GM18508 (cell line): ENCODE results near the gene MLLT10.

Experiments
- ATAC-seq: cut with Tn5 transposase; IDR thresholded peaks from one replicate; pipeline ENCODE4 v1.9.1; 2021; ENCODE audit warnings: moderate number of reproducible peaks; ENCODE audit not compliant: insufficient read depth, unreplicated experiment

The MLLT10 gene

GRCh38 chr10:21753497-21754270 lies 219.7 kb downstream of the MLLT10 start:
- ATAC-seq, result no peak

GRCh38 chr10:21754410-21755011 lies 220.5 kb downstream of the MLLT10 start:
- no peak for ATAC-seq

- ATAC-seq, result no peak
Measured at GRCh38 chr10:21756707-21757106, 222.7 kb downstream of the MLLT10 start.

GRCh38 chr10:21757185-21757901 lies 223.3 kb downstream of the MLLT10 start:
- ATAC-seq, result no peak

- no peak for ATAC-seq
Measured at GRCh38 chr10:21758239-21758638, 224.2 kb downstream of the MLLT10 start.

- ATAC-seq, result no peak
Measured at GRCh38 chr10:21758696-21759095, 224.7 kb downstream of the MLLT10 start.

- no peak for ATAC-seq
Measured at GRCh38 chr10:21759232-21759631, 225.2 kb downstream of the MLLT10 start.

- no peak for ATAC-seq
Measured at GRCh38 chr10:21760332-21760731, 226.3 kb downstream of the MLLT10 start.

GRCh38 chr10:21764466-21765189 lies 230.6 kb downstream of the MLLT10 start:
- ATAC-seq, result no peak

- ATAC-seq, result no peak
Measured at GRCh38 chr10:21769041-21769440, 235.0 kb downstream of the MLLT10 start.

GRCh38 chr10:21771219-21771618 lies 237.2 kb downstream of the MLLT10 start:
- ATAC-seq, result no peak

- no peak for ATAC-seq
Measured at GRCh38 chr10:21776883-21777282, 242.9 kb downstream of the MLLT10 start.

GRCh38 chr10:21791276-21791675 lies 257.2 kb downstream of the MLLT10 start:
- ATAC-seq, result no peak
